Activated CD4-positive, CD25-positive, alpha-beta regulatory T cell (primary cell): ENCODE results near the gene MLYCD.

Source experiments
- DNase-seq, 4 experiments: peaks; one replicate each; lab custom pipeline; 2025; lab: John Stamatoyannopoulos, UW

Gene MLYCD

DNA sequence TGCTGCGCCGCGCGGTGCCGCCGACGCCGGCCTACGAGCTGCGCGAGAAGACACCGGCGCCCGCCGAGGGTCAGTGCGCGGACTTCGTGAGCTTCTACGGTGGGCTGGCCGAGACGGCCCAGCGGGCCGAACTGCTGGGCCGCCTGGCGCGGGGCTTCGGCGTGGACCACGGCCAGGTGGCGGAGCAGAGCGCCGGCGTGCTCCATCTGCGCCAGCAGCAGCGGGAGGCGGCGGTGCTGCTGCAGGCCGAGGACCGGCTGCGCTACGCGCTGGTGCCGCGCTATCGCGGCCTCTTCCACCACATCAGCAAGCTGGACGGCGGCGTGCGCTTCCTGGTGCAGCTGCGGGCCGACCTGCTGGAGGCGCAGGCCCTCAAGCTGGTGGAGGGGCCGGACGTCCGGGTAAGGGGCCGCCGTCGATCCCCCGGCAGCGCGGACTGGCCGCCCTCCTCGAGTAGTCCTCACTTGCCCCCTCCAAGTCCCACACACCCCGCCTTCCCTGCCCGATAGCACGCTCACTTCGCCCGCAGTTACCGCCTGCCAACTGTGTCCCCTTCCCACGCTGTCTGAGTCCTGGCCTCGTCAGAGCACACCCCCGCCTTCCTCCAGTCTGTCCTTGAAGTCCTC lies 470 bp downstream of the MLYCD start:
- peak in 1 of 4 experiments; percentile 21 for DNase-seq

GRCh38 chr16:83899978-83900377 lies 1.1 kb downstream of the MLYCD start:
- DNase-seq = no peak

DNA sequence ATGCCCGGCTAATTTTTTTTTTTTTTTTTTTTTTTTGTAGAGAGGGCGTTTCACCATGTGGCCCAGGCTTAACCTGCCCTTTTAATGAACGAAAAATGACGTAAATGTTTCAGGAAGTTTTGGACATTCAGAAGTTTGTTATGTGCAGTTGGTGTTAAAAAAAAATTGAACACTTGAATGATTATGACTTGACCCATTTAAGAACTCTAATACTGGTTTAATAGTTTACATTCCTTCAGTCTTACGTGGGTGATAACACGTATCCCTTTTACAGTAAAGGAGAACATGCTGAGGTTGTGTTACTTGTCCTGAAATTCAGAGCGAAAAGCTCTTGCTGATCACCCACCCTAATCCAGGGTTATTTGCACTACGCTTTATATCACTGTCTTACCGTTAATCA lies 1.7 kb downstream of the MLYCD start:
- no peak for DNase-seq

DNA sequence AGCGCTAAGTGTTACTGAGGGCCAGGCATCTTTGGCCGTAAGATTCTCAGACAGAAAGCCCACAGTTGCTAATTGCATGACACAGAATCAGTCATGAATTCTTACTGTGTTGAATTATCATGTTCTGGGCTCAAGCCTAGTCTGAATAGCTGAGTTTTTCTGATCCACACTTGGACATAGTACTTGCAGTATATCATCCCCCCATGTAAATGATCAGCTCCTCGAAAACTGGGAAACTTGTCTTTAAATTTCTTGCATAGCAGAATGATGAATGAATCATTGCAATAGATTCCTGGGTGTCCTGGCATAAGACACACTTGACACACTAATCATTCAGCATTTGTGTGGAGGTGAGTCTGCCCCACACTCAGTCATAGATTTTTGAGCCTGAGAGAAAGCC lies 2.2 kb downstream of the MLYCD start:
- no peak for DNase-seq

GRCh38 chr16:83903751-83904150 lies 4.8 kb downstream of the MLYCD start:
- no peak for DNase-seq

GRCh38 chr16:83906683-83907082 lies 7.8 kb downstream of the MLYCD start:
- no peak for DNase-seq

- DNase-seq = no peak
These were observed 8.2 kb downstream of the MLYCD start for GRCh38 chr16:83907111-83907510.

DNA sequence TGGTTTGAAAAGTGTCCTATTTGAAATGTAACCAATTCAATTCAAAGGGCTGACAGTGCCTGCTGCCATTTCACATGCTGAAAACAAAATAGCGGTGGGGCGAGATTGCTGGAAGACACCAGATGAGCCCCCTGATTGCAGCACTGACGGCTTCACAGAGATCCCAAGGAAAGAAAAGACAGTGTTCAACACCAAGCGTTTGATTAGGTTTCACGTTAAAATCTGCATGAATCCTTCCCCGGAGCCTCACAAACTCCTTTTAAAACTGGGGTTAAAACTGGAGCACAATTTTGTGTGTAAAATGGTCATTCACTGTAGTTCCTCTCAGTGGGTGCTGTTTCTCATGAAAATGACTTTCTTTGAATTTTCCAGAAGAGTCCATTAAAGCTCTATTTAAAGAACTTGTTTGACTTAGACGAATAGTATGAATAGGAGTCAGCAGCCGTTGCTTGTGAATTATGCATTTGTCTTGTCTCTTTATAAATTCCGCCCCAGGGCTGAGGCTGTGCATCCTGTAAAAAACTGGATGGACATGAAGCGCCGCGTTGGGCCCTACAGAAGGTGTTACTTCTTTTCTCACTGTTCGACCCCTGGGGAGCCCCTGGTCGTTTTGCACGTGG lies 8.8 kb downstream of the MLYCD start:
- no peak for DNase-seq

- no peak for DNase-seq
These were observed 9.9 kb downstream of the MLYCD start for GRCh38 chr16:83908798-83909197.

DNA sequence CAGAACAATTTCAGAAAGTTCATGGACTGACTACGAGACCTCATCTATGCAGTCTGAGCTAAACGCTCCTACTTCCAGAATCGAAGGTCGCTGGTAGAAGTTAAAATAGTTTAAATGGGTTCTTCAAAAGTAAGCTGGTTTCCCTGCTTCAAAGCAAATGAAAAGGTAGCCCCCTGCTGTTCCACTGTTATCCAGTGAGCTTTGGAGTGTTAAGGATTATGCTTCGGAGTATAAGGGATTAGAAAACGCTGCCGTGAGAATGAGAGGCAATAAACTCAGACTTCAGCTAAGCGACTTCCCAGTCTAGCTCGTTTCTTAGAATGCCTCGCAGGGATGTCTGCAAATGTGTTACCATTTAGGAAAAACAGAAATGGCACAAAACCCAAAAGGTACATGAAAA lies 12.4 kb downstream of the MLYCD start:
- no peak for DNase-seq

- DNase-seq = no peak
These were observed 13.8 kb downstream of the MLYCD start for GRCh38 chr16:83912519-83913244.

GRCh38 chr16:83913245-83913633 lies 14.3 kb downstream of the MLYCD start:
- DNase-seq = no peak

DNA sequence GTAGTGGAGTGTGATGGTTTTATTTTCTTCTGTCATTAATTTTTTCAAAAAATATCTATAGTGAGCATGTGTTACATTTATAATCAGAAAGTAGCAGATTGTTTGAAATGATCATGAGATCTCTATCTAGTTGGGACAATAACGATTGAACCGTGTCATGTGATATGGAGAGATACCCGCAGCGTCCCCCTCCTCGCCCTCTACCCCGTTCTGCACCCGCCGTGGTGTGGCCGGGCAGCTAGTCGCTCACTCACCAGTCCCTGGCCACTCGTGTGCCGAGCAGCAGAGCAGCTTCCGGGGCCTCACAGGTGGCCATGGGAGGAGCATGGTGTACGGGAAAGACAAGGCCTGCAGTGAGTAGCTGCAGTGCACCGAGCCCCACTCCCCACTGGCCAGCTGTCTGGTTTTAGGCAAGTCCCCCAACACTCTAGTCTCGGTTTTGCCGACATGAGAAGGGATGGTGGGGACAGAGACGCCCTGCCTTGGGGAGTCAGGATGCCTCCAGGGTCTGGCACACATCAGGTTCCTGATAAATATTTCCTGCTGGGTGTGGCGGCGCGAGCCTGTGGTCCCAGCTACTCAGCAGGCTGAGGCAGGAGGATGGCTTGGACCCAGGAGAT lies 15.3 kb downstream of the MLYCD start:
- no peak for DNase-seq

DNA sequence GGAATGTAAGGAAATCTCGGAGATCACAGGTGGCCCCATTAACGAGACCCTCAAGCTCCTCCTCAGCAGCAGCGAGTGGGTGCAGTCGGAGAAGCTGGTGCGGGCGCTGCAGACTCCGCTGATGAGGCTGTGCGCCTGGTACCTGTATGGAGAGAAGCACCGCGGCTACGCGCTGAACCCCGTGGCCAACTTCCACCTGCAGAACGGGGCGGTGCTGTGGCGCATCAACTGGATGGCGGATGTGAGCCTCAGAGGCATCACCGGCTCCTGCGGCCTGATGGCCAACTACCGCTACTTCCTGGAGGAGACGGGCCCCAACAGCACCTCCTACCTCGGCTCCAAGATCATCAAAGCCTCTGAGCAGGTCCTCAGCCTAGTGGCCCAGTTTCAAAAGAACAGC lies 16.2 kb downstream of the MLYCD start:
- no peak for DNase-seq

DNA sequence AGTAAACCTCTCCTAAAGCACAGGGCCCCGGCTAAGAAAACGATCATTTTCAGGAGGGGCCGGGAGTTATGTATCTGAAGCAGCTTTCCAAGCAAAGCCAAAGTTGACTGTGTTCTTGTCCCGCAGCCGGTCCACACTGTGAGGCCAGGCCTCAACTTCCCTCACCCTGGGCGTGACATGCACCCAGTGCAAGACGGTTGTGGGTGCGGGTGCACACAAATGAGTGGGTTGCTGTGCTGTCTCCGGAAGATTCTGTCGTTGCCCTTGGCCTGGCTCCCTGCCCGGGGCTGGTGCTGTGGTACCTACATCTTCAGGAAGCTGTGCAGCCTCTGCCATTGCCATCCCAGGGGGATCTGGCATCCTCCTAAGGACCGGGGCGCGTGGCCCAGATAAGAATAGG lies 16.6 kb downstream of the MLYCD start:
- no peak for DNase-seq

GRCh38 chr16:83917152-83918120 lies 18.5 kb downstream of the MLYCD start:
- no peak for DNase-seq

GRCh38 chr16:83920894-83921491 lies 22.1 kb downstream of the MLYCD start:
- DNase-seq = no peak

DNA sequence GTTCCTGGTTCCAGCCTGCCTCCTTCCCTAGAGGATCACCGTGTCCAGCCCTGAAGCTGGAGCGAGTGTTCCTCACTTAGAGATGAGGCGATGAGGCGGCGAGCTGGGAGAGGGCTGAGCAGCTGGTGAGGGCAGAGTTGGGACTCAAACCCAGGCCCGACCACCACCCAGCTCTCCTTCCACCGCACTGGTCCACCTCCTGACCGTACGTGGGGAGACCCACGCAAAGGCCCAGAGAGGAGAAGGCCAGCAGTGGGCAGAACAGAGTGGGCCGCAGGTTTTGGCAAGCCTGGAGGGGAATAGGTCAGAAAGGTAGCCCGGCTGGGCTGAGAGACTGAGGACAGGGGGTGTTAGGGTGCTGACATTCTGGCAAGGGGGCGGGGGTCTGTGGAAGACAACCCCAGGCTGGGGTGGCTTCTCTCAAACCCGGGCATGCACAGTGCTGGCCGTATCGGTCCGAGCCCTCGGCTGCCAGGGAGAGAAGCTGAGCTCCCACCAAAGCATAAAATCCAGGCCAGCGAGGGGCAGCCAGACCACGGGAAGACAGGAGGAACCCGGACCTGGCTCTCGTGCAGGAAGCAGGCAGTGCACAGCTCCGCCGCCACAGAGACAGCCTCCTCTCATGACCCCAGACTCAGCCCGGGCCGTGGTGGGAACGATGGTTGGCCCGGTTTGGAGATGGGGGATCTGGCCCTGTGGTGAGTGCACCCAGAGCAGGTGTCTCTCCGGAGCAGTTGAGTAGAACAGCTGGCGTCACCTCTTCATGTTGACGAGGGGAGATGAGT lies 24.9 kb downstream of the MLYCD start:
- DNase-seq = no peak

DNA sequence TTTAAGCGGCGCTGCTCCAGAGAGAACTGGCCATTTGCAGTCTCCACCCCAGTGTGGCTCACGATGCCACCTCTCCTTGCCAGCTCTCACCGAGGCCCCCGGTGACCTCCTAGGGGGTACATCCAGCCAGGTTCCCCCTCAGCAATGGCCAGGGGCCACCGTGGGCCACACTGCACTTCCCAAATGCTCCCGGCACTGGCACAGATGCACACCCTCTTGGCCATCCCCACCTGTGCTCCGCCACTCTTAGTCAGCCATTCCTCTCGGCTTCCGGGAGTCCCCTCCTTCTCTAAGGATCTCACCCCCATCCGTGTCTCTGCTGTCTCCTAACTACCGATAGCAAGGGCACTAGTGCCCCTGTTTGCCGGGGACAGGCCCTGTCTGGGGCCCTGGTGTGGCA lies 25.8 kb downstream of the MLYCD start:
- DNase-seq = no peak

- DNase-seq = no peak
These were observed 26.4 kb downstream of the MLYCD start for GRCh38 chr16:83925095-83925905.
